ENCODE measurements around the gene ARHGAP24. TPM values are rescaled to one million over a fixed set of nuclear protein-coding genes. Genes with fewer than 3 reads are reported as not detected.
A peak's percentile ranks its signal among the peaks of the same experiment; 100 is the strongest.

The ARHGAP24 gene
- total RNA-seq, 1 donor from 2014 or later, result 11.1 TPM

GRCh38 chr4:85778632-85779131 is 303.7 kb downstream of the ARHGAP24 start:
- Histone ChIP-seq H3K36me3 (ENCODE audit: control insufficient read depth, insufficient read depth, low read length) (no peaks in the 10 kb centered on the region), H3K27me3 (ENCODE audit: control insufficient read depth, insufficient read depth, low read length) (no peaks in the 10 kb centered on the region), H3K4me3 (ENCODE audit: low read depth, low read length) (no peak overlapping the region)
- DNase-seq (ENCODE audit: low read depth) (no peak), FAIRE-seq (no peak)
- TF ChIP-seq, protein P1, sequence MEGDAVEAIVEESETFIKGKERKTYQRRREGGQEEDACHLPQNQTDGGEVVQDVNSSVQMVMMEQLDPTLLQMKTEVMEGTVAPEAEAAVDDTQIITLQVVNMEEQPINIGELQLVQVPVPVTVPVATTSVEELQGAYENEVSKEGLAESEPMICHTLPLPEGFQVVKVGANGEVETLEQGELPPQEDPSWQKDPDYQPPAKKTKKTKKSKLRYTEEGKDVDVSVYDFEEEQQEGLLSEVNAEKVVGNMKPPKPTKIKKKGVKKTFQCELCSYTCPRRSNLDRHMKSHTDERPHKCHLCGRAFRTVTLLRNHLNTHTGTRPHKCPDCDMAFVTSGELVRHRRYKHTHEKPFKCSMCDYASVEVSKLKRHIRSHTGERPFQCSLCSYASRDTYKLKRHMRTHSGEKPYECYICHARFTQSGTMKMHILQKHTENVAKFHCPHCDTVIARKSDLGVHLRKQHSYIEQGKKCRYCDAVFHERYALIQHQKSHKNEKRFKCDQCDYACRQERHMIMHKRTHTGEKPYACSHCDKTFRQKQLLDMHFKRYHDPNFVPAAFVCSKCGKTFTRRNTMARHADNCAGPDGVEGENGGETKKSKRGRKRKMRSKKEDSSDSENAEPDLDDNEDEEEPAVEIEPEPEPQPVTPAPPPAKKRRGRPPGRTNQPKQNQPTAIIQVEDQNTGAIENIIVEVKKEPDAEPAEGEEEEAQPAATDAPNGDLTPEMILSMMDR (IDR thresholded peaks at IDR 0.05; ENCODE audit: insufficient read depth, low read length, severe bottlenecking), result no peak

DNA sequence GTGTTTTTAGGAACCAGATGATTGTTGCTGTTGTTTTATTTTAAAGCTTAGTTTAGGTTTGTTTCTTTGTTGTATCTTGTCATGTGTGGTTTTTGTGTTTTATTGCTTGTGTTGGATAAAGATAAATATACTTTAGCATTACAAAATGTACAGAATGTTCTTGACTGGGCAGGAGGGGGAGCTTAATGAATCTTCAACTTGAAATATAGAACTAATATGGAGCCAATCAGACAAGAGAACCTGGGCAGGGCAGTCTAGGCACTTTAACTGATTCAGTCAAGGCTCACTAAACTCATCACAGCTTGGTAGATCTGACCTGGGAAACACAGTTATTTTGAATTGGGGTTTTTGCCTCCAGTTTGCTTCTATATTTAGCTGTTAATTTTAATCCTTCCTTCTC is 304.2 kb downstream of the ARHGAP24 start:
- Histone ChIP-seq H3K27me3 (ENCODE audit: control insufficient read depth, insufficient read depth, low read length) (no peaks in the 10 kb centered on the region), H3K4me3 (ENCODE audit: low read depth, low read length) (no peak overlapping the region), H3K36me3 (ENCODE audit: control insufficient read depth, insufficient read depth, low read length) (no peaks in the 10 kb centered on the region)
- no peak for FAIRE-seq
- DNase-seq (ENCODE audit: low read depth), result no peak
- TF ChIP-seq, protein P1 (IDR thresholded peaks at IDR 0.05; ENCODE audit: insufficient read depth, low read length, severe bottlenecking), result no peak

GRCh38 chr4:85780664-85781063 is 305.7 kb downstream of the ARHGAP24 start:
- FAIRE-seq (no peak), DNase-seq (ENCODE audit: low read depth) (no peak)
- H3K36me3 ChIP-seq (ENCODE audit: control insufficient read depth, insufficient read depth, low read length), result no peaks in the 10 kb centered on the region
- TF ChIP-seq, protein P1 (IDR thresholded peaks at IDR 0.05; ENCODE audit: insufficient read depth, low read length, severe bottlenecking), result no peak
- H3K27me3 ChIP-seq (ENCODE audit: control insufficient read depth, insufficient read depth, low read length), result no peaks in the 10 kb centered on the region
- no peak overlapping the region for H3K4me3 ChIP-seq (ENCODE audit: low read depth, low read length)

GRCh38 chr4:85783483-85783882 is 308.5 kb downstream of the ARHGAP24 start:
- Histone ChIP-seq H3K27me3 (ENCODE audit: control insufficient read depth, insufficient read depth, low read length) (no peaks in the 10 kb centered on the region), H3K4me3 (ENCODE audit: low read depth, low read length) (no peak overlapping the region), H3K36me3 (ENCODE audit: control insufficient read depth, insufficient read depth, low read length) (no peaks in the 10 kb centered on the region)
- TF ChIP-seq, protein P1 (IDR thresholded peaks at IDR 0.05; ENCODE audit: insufficient read depth, low read length, severe bottlenecking), result no peak
- FAIRE-seq, result no peak
- DNase-seq (ENCODE audit: low read depth), result peak; percentile 80

- FAIRE-seq (no peak), DNase-seq (ENCODE audit: low read depth) (no peak)
- Histone ChIP-seq H3K36me3 (ENCODE audit: control insufficient read depth, insufficient read depth, low read length) (no peaks in the 10 kb centered on the region), H3K27me3 (ENCODE audit: control insufficient read depth, insufficient read depth, low read length) (no peaks in the 10 kb centered on the region), H3K4me3 (ENCODE audit: low read depth, low read length) (no peak overlapping the region)
- TF ChIP-seq, protein P1 (IDR thresholded peaks at IDR 0.05; ENCODE audit: insufficient read depth, low read length, severe bottlenecking), result no peak
These were observed 308.9 kb downstream of the ARHGAP24 start for GRCh38 chr4:85783900-85784299.

GRCh38 chr4:85784348-85784747 is 309.4 kb downstream of the ARHGAP24 start:
- Histone ChIP-seq H3K36me3 (ENCODE audit: control insufficient read depth, insufficient read depth, low read length) (no peaks in the 10 kb centered on the region), H3K4me3 (ENCODE audit: low read depth, low read length) (no peak overlapping the region), H3K27me3 (ENCODE audit: control insufficient read depth, insufficient read depth, low read length) (no peaks in the 10 kb centered on the region)
- TF ChIP-seq, protein P1 (IDR thresholded peaks at IDR 0.05; ENCODE audit: insufficient read depth, low read length, severe bottlenecking), result no peak
- FAIRE-seq, result no peak
- DNase-seq (ENCODE audit: low read depth), result no peak

All from bronchial epithelial cell (primary cell).